ENCODE results near the gene LOXL4.

LOXL4 gene

GRCh38 chr10:98267894-98268693 is at the start of gene LOXL4:
TSS of gene LOXL4 (minus strand) at chr10:98268194. CDS start at chr10:98263019, 5,175 bp downstream.
- peak; percentile 45 for DNase-seq (ENCODE audit: low read depth)

GRCh38 chr10:98316661-98317060 is 48.7 kb upstream of the LOXL4 start:
- DNase-seq (ENCODE audit: low read depth), result peak; percentile 79

GRCh38 chr10:98316170-98316569 is 48.2 kb upstream of the LOXL4 start:
- no peak for DNase-seq (ENCODE audit: low read depth)

- DNase-seq (ENCODE audit: low read depth), result no peak
Observed at GRCh38 chr10:98314532-98315284, 46.7 kb upstream of the LOXL4 start.

- no peak for DNase-seq (ENCODE audit: low read depth)
Observed at GRCh38 chr10:98313598-98313997, 45.6 kb upstream of the LOXL4 start.

- no peak for DNase-seq (ENCODE audit: low read depth)
Observed at GRCh38 chr10:98312822-98313221, 44.8 kb upstream of the LOXL4 start.

GRCh38 chr10:98312349-98312748 is 44.4 kb upstream of the LOXL4 start:
- DNase-seq (ENCODE audit: low read depth), result peak; percentile 53

GRCh38 chr10:98310701-98311100 is 42.7 kb upstream of the LOXL4 start:
- DNase-seq (ENCODE audit: low read depth), result no peak

GRCh38 chr10:98309366-98310355 is 41.7 kb upstream of the LOXL4 start:
- DNase-seq (ENCODE audit: low read depth), result peak; percentile 84

- no peak for DNase-seq (ENCODE audit: low read depth)
Observed at GRCh38 chr10:98308669-98309365, 40.8 kb upstream of the LOXL4 start.

- peak; percentile 30 for DNase-seq (ENCODE audit: low read depth)
Observed at GRCh38 chr10:98307916-98308541, 40.0 kb upstream of the LOXL4 start.

- DNase-seq (ENCODE audit: low read depth), result no peak
Observed at GRCh38 chr10:98306501-98306900, 38.5 kb upstream of the LOXL4 start.

GRCh38 chr10:98303569-98303968 is 35.6 kb upstream of the LOXL4 start:
- no peak for DNase-seq (ENCODE audit: low read depth)

GRCh38 chr10:98302741-98303365 is 34.9 kb upstream of the LOXL4 start:
- no peak for DNase-seq (ENCODE audit: low read depth)

- no peak for DNase-seq (ENCODE audit: low read depth)
Observed at GRCh38 chr10:98301664-98302319, 33.8 kb upstream of the LOXL4 start.

- DNase-seq (ENCODE audit: low read depth), result no peak
Observed at GRCh38 chr10:98300526-98301229, 32.7 kb upstream of the LOXL4 start.

GRCh38 chr10:98299341-98299740 is 31.3 kb upstream of the LOXL4 start:
- DNase-seq (ENCODE audit: low read depth), result peak; percentile 26

- DNase-seq (ENCODE audit: low read depth), result no peak
Observed at GRCh38 chr10:98296524-98296923, 28.5 kb upstream of the LOXL4 start.

- no peak for DNase-seq (ENCODE audit: low read depth)
Observed at GRCh38 chr10:98295907-98296306, 27.9 kb upstream of the LOXL4 start.

Data from ELR (cell line).